H9 (cell line): ENCODE measurements around the gene PTPN22. TPM values are rescaled to one million over a fixed set of nuclear protein-coding genes. Genes with fewer than 3 reads are reported as not detected.

Source experiments
- DNase-seq: peaks from one replicate; pipeline ENCODE4 v3.0.0-alpha.2; 2017
- H2AFZ ChIP-seq: one replicate; pipeline ENCODE4 v1.6.1; 2013; ENCODE audit warnings: mild to moderate bottlenecking, low read length, control low read depth, moderate library complexity
- H2AK5ac ChIP-seq: 2 replicates; pipeline ENCODE4 v1.6.1; 2013; ENCODE audit warnings: low read length, control low read depth, mixed read lengths; ENCODE audit not compliant: insufficient read length
- H2BK120ac ChIP-seq: one replicate; pipeline ENCODE4 v1.6.1; 2013; ENCODE audit warnings: low read depth, mild to moderate bottlenecking, low read length, control low read depth, inconsistent platforms; ENCODE audit not compliant: poor library complexity, severe bottlenecking
- H2BK12ac ChIP-seq: 2 replicates; pipeline ENCODE4 v1.6.1; 2013; ENCODE audit warnings: low read length, control low read depth, mixed read lengths, low read depth; ENCODE audit not compliant: insufficient read length
- H2BK15ac ChIP-seq: 2 replicates; pipeline ENCODE4 v1.6.1; 2013; ENCODE audit warnings: low read depth, low read length, control low read depth
- H2BK20ac ChIP-seq: one replicate; pipeline ENCODE4 v1.6.1; 2013; ENCODE audit warnings: low read depth, mild to moderate bottlenecking, low read length, control low read depth, inconsistent platforms; ENCODE audit not compliant: poor library complexity, severe bottlenecking
- H2BK5ac ChIP-seq: 2 replicates; pipeline ENCODE4 v1.6.1; 2013; ENCODE audit warnings: low read length, control low read depth, mixed read lengths; ENCODE audit not compliant: insufficient read length
- H3K14ac ChIP-seq: 2 replicates; pipeline ENCODE4 v1.6.1; 2013; ENCODE audit warnings: low read length, control low read depth; ENCODE audit not compliant: insufficient read depth
- H3K18ac ChIP-seq: 2 replicates; pipeline ENCODE4 v1.6.1; 2013; ENCODE audit warnings: low read depth, mild to moderate bottlenecking, mixed read lengths, low read length, control low read depth; ENCODE audit not compliant: insufficient read length
- H3K23ac ChIP-seq: 2 replicates; pipeline ENCODE4 v1.6.1; 2013; ENCODE audit warnings: low read length, control low read depth, mixed read lengths, low read depth; ENCODE audit not compliant: insufficient read length
- H3K23me2 ChIP-seq: 2 replicates; pipeline ENCODE4 v1.6.1; 2013; ENCODE audit warnings: low read depth, mild to moderate bottlenecking, mixed read lengths, low read length, control low read depth; ENCODE audit not compliant: insufficient read length, poor library complexity, severe bottlenecking
- H3K27ac ChIP-seq: 2 replicates; pipeline ENCODE4 v1.5.1; 2013; ENCODE audit warnings: low read length, control low read depth, mixed read lengths, low read depth; ENCODE audit not compliant: insufficient read length
- H3K27me3 ChIP-seq: 2 replicates; pipeline ENCODE4 v1.6.1; 2013; ENCODE audit warnings: low read length, control low read depth, inconsistent platforms; ENCODE audit not compliant: insufficient read depth
- H3K4ac ChIP-seq: 2 replicates; pipeline ENCODE4 v1.6.1; 2013; ENCODE audit warnings: low read depth, mild to moderate bottlenecking, control low read depth, inconsistent platforms, low read length, moderate library complexity
- H3K4me1 ChIP-seq: 2 replicates; pipeline ENCODE4 v1.6.1; 2013; ENCODE audit warnings: low read length, control low read depth, inconsistent platforms; ENCODE audit not compliant: insufficient read depth
- H3K4me2 ChIP-seq: 2 replicates; pipeline ENCODE4 v1.6.1; 2013; ENCODE audit warnings: low read length, control low read depth, mixed read lengths; ENCODE audit not compliant: insufficient read length, insufficient read depth
- H3K56ac ChIP-seq: 2 replicates; pipeline ENCODE4 v1.6.1; 2013; ENCODE audit warnings: low read depth, mild to moderate bottlenecking, mixed read lengths, low read length, control low read depth; ENCODE audit not compliant: insufficient read length
- H3K79me1 ChIP-seq: 2 replicates; pipeline ENCODE4 v1.6.1; 2013; ENCODE audit warnings: low read depth, mild to moderate bottlenecking, moderate library complexity, low read length, control low read depth, inconsistent platforms; ENCODE audit not compliant: insufficient read depth, poor library complexity, severe bottlenecking
- H3K79me2 ChIP-seq: 2 replicates; pipeline ENCODE4 v1.6.1; 2013; ENCODE audit warnings: low read length, control low read depth, inconsistent platforms; ENCODE audit not compliant: insufficient read depth
- H3K9ac ChIP-seq: 2 replicates; pipeline ENCODE4 v1.6.1; 2013; ENCODE audit warnings: low read length, control low read depth, mixed read lengths; ENCODE audit not compliant: insufficient read length; ENCODE audit errors: extremely low read depth
- H3K9me3 ChIP-seq: one replicate; pipeline ENCODE4 v1.6.1; 2013; ENCODE audit warnings: low read depth, low read length, inconsistent platforms; ENCODE audit not compliant: control insufficient read depth
- H3T11ph ChIP-seq: one replicate; pipeline ENCODE4 v1.6.1; 2013; ENCODE audit warnings: mild to moderate bottlenecking, low read length, control low read depth, inconsistent platforms
- H4K20me1 ChIP-seq: one replicate; pipeline ENCODE4 v1.6.1; 2013; ENCODE audit not compliant: control insufficient read depth, insufficient read length, insufficient read depth
- H4K5ac ChIP-seq: 2 replicates; pipeline ENCODE4 v1.6.1; 2013; ENCODE audit warnings: low read depth, mild to moderate bottlenecking, mixed read lengths, low read length, control low read depth; ENCODE audit not compliant: insufficient read length
- H4K8ac ChIP-seq: replicated peaks from 2 replicates; pipeline ENCODE4 v1.6.1; 2013; ENCODE audit warnings: low read length, control low read depth, mixed read lengths, low read depth; ENCODE audit not compliant: insufficient read length
- H4K91ac ChIP-seq: 2 replicates; pipeline ENCODE4 v1.6.1; 2013; ENCODE audit warnings: low read depth, mild to moderate bottlenecking, moderate library complexity, mixed read lengths, low read length, control low read depth; ENCODE audit not compliant: insufficient read length
- H3K27ac Mint-ChIP-seq, 3 experiments: 2 replicates in 2 of 3; 3 replicates in 1 of 3; pipeline ENCODE4 v1.8.0; 2020 to 2021; ENCODE audit warnings: mixed read lengths in 3 of 3, mild to moderate bottlenecking in 1 of 3, moderate library complexity in 1 of 3
- H3K27me3 Mint-ChIP-seq: 2 replicates; pipeline ENCODE4 v1.8.0; 2021; ENCODE audit warnings: low read depth, mild to moderate bottlenecking, moderate library complexity, mixed read lengths
- H3K36me3 Mint-ChIP-seq, 3 experiments: 2 replicates in 2 of 3; 3 replicates in 1 of 3; pipeline ENCODE4 v1.8.0; 2020 to 2021; ENCODE audit warnings: low read depth in 3 of 3, mixed read lengths in 3 of 3; ENCODE audit not compliant: insufficient read depth in 1 of 3
- H3K4me1 Mint-ChIP-seq, 2 experiments: 2 replicates each; pipeline ENCODE4 v1.8.0; 2020; ENCODE audit warnings: mixed read lengths in 2 of 2
- H3K4me3 Mint-ChIP-seq, 2 experiments: 2 replicates in 1 of 2; 3 replicates in 1 of 2; pipeline ENCODE4 v1.8.0; 2020 to 2021; ENCODE audit warnings: mild to moderate bottlenecking in 2 of 2, mixed read lengths in 2 of 2, moderate library complexity in 1 of 2
- H3K9me3 Mint-ChIP-seq, 2 experiments: 2 replicates in 1 of 2; 3 replicates in 1 of 2; pipeline ENCODE4 v1.8.0; 2020; ENCODE audit warnings: mild to moderate bottlenecking in 2 of 2, mixed read lengths in 2 of 2, moderate library complexity in 1 of 2
- WGBS: extraction: QIAGEN DNeasy Blood & Tissue Kit; methylation state at CpG from one replicate; pipeline ENCODE4 v1.1.7; 2013; ENCODE audit warnings: missing lambda C conversion rate, low lambda C conversion rate, mixed read lengths; ENCODE audit not compliant: insufficient read length; ENCODE audit errors: extremely low coverage; 5-methylcytosine and 5-hydroxymethylcytosine counted together
- total RNA-seq: library from RNA; stranded (reverse); gene quantifications from 2 replicates; pipeline ENCODE4 v1.2.1, GENCODE V29; 2021
- TF ChIP-seq, protein P1 (sequence below): fragments of 200-600 bp; sonication (generic); conservative IDR thresholded peaks from 3 replicates; pipeline ENCODE4 v1.8.0; 2021; ENCODE audit warnings: antibody characterized with exemption, mild to moderate bottlenecking

PTPN22 gene
- total RNA-seq, 1 experiment from 2014 or later, result not detected

DNA sequence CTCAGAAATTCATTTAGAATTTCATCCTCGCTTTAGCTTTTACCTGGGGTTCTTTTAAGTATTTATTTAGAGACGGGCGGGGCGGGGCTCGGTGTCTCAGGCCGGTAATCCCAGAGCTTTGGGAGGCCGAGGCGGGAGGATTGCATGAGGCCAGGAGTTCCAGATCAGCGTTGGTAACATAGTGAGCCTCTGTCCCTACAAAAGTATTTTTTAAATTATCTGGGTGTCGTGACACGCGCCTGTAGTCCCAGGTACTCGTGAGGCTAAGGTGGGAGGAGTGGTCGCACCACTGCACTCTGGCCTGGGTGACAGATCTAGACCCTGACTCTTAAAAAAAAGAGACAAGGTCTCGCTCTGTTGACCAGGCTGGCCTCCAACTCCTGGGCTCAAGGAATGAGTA, 58.3 kb downstream of the PTPN22 start:
- Histone ChIP-seq H3K4ac (no peak overlapping the region), H3K9ac (no peak overlapping the region), H3K56ac (no peak overlapping the region), H3K79me2 (peaks cover 18% of the 10 kb centered on the region; the same call in 1 of the 2 replicates), H3K4me1 (no peaks in the 10 kb centered on the region), H3K9me3 (no peaks in the 10 kb centered on the region), H4K8ac (no peak overlapping the region), H3K18ac (no peak overlapping the region), H3T11ph (no peak overlapping the region), H3K14ac (no peak overlapping the region), H3K27ac (no peak overlapping the region), H2BK12ac (no peak overlapping the region), H3K79me1 (no peaks in the 10 kb centered on the region), H2BK15ac (no peak overlapping the region), H3K27me3 (no peaks in the 10 kb centered on the region), H2AK5ac (no peak overlapping the region), H3K4me2 (no peak overlapping the region), H4K20me1 (no peaks in the 10 kb centered on the region), H3K23ac (no peak overlapping the region), H2BK120ac (no peak overlapping the region), H2BK5ac (no peak overlapping the region), H4K91ac (no peak overlapping the region), H2BK20ac (no peak overlapping the region), H2AFZ (peak overlapping the region; percentile 33), H3K23me2 (no peaks in the 10 kb centered on the region), H4K5ac (no peak overlapping the region)
- peaks cover 13 to 22% of the 10 kb centered on the region in 2 experiments for H3K4me1 Mint-ChIP-seq
- H3K4me3 Mint-ChIP-seq, result peak overlapping the region; percentile 45 to 99
- WGBS, result no CpG with 5 or more reads among the region's 15 CpGs
- TF ChIP-seq, protein P1, sequence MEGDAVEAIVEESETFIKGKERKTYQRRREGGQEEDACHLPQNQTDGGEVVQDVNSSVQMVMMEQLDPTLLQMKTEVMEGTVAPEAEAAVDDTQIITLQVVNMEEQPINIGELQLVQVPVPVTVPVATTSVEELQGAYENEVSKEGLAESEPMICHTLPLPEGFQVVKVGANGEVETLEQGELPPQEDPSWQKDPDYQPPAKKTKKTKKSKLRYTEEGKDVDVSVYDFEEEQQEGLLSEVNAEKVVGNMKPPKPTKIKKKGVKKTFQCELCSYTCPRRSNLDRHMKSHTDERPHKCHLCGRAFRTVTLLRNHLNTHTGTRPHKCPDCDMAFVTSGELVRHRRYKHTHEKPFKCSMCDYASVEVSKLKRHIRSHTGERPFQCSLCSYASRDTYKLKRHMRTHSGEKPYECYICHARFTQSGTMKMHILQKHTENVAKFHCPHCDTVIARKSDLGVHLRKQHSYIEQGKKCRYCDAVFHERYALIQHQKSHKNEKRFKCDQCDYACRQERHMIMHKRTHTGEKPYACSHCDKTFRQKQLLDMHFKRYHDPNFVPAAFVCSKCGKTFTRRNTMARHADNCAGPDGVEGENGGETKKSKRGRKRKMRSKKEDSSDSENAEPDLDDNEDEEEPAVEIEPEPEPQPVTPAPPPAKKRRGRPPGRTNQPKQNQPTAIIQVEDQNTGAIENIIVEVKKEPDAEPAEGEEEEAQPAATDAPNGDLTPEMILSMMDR, result no peak
- H3K27me3 Mint-ChIP-seq, result no peaks in the 10 kb centered on the region
- DNase-seq, result no peak
- H3K36me3 Mint-ChIP-seq, result peaks cover 3 to 6% (median 5%) of the 10 kb centered on the region in 3 experiments
- H3K9me3 Mint-ChIP-seq, result 0 out of 5 replicates have a peak, but pooled peaks cover 0 to 3% of the 10 kb centered on the region in 2 experiments
- H3K27ac Mint-ChIP-seq, result peak overlapping the region in 1 of 3 experiments; percentile 53; a peak in 1 of 7 replicates
